Retinal pigment epithelial cell (primary cell): Measurements from ENCODE around the gene CNDP2.

Experiments
- DNase-seq: peaks from one replicate; pipeline ENCODE4 v3.0.0-alpha.2; 2010; ENCODE audit warnings: low read depth
- H3K4me3 ChIP-seq: 2 replicates; pipeline ENCODE4 v1.5.1; 2011; ENCODE audit warnings: mild to moderate bottlenecking, low read length, control low read depth, moderate library complexity
- TF ChIP-seq, protein P1 (sequence below): conservative IDR thresholded peaks from 2 replicates; pipeline ENCODE4 v1.5.1; 2011; ENCODE audit warnings: low read depth, low read length, control low read depth, inconsistent platforms

CNDP2 gene

DNA sequence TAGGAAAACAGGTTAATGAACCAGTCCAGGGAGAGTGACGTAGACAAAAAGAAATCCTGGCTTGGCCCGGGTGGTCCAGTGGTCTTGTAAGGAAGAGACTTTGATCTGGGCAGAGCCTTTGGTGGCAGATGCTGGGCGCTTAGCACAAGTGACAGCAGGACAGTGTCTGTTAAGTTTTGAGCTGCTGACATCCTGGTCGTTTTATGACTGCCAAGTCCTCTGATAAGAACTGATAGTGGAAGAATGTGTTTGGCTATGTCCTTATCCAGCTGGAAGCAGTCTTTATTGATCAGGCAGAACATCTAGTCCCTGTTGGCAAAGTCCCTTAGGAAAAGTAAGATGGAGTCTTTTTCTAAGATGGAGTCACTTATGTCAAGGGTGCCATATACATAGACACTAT, 74.1 kb downstream of the CNDP2 start:
- TF ChIP-seq, protein P1, sequence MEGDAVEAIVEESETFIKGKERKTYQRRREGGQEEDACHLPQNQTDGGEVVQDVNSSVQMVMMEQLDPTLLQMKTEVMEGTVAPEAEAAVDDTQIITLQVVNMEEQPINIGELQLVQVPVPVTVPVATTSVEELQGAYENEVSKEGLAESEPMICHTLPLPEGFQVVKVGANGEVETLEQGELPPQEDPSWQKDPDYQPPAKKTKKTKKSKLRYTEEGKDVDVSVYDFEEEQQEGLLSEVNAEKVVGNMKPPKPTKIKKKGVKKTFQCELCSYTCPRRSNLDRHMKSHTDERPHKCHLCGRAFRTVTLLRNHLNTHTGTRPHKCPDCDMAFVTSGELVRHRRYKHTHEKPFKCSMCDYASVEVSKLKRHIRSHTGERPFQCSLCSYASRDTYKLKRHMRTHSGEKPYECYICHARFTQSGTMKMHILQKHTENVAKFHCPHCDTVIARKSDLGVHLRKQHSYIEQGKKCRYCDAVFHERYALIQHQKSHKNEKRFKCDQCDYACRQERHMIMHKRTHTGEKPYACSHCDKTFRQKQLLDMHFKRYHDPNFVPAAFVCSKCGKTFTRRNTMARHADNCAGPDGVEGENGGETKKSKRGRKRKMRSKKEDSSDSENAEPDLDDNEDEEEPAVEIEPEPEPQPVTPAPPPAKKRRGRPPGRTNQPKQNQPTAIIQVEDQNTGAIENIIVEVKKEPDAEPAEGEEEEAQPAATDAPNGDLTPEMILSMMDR, result no peak

GRCh38 chr18:74571895-74572680, 75.9 kb downstream of the CNDP2 start:
- H3K4me3 ChIP-seq, result no peak overlapping the region
- TF ChIP-seq, protein P1, result no peak
- DNase-seq, result no peak

More for the DNA sequence above, 74.1 kb downstream of the CNDP2 start:
- no peak for DNase-seq
- H3K4me3 ChIP-seq, result no peak overlapping the region

- no peak overlapping the region for H3K4me3 ChIP-seq
- DNase-seq, result no peak
- TF ChIP-seq, protein P1, result no peak
Observed at GRCh38 chr18:74573053-74573452, 76.9 kb downstream of the CNDP2 start.
